GM12874 (cell line): Measurements from ENCODE around the gene NOTUM.

Experiments
- TF ChIP-seq, protein P1 (sequence below): IDR thresholded peaks from 2 replicates; pipeline ENCODE4 v1.5.1; 2011; ENCODE audit warnings: low read depth, mild to moderate bottlenecking, control low read depth, low read length, moderate library complexity; ENCODE audit not compliant: insufficient read depth

Gene NOTUM

DNA sequence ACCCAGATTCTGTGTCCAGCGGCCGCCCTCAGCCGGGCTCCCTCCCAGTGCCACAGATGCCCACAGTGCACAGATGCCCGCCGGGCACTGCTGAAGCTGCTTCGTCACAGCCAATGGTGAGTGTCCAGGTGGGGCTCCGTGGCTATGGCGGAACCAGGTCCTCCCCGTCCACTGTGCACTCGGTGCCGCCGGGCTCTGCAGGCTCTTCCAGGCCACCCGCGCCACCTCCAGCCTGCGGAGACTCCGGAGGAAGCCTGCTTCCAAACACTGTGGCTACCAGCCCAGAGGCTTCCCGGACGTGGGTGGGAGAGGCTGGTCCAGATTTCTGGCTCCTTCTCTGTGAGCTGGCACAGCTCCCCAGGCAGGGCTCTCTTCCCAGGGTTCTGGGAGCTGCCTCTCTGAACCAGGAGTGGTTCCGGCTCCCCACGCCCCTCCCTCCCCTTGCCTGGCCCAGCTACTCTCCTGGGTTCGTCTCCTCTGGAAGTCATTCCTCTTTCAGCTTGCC is 21.1 kb downstream of the NOTUM start:
- TF ChIP-seq, protein P1, sequence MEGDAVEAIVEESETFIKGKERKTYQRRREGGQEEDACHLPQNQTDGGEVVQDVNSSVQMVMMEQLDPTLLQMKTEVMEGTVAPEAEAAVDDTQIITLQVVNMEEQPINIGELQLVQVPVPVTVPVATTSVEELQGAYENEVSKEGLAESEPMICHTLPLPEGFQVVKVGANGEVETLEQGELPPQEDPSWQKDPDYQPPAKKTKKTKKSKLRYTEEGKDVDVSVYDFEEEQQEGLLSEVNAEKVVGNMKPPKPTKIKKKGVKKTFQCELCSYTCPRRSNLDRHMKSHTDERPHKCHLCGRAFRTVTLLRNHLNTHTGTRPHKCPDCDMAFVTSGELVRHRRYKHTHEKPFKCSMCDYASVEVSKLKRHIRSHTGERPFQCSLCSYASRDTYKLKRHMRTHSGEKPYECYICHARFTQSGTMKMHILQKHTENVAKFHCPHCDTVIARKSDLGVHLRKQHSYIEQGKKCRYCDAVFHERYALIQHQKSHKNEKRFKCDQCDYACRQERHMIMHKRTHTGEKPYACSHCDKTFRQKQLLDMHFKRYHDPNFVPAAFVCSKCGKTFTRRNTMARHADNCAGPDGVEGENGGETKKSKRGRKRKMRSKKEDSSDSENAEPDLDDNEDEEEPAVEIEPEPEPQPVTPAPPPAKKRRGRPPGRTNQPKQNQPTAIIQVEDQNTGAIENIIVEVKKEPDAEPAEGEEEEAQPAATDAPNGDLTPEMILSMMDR: no peak

DNA sequence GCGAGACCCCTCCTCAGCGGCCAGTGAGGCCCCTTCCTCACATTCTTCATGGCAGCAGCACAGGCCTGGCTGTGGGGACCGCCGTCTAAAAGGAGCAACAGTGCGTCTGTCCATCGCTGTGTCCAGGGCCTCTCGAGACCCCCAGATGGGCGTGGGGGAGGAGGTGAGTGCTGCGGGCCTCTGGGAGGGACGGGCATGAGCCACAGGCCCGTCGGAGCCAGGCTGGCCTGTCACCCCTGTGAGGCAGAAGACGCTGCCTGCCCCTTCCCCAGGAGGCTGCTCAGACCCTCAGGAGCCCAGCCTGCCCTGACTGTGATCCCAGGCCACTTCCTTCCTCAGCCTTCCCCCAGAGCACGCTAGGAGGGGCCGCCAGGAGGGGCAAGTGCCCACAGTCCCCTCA is 21.8 kb downstream of the NOTUM start:
- TF ChIP-seq, protein P1: no peak

DNA sequence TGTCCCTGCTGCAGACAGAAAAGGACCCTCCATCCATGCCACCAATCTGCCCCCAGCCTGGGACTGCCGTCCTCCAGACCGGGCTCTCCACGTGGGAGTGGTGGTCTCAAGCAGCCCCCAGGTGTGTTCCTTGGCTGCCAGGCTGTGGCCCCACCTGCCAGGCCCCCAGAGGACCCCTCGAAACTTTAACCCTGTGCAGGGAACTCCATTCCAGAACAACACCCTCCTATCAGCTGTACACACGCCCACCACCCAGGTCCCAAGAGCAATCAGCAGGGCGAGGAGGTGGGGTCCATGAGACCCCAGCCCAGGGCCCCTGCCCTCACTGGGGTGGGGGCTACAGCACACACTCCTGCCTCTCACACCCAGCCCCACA is 25.3 kb downstream of the NOTUM start:
- TF ChIP-seq, protein P1: no peak

DNA sequence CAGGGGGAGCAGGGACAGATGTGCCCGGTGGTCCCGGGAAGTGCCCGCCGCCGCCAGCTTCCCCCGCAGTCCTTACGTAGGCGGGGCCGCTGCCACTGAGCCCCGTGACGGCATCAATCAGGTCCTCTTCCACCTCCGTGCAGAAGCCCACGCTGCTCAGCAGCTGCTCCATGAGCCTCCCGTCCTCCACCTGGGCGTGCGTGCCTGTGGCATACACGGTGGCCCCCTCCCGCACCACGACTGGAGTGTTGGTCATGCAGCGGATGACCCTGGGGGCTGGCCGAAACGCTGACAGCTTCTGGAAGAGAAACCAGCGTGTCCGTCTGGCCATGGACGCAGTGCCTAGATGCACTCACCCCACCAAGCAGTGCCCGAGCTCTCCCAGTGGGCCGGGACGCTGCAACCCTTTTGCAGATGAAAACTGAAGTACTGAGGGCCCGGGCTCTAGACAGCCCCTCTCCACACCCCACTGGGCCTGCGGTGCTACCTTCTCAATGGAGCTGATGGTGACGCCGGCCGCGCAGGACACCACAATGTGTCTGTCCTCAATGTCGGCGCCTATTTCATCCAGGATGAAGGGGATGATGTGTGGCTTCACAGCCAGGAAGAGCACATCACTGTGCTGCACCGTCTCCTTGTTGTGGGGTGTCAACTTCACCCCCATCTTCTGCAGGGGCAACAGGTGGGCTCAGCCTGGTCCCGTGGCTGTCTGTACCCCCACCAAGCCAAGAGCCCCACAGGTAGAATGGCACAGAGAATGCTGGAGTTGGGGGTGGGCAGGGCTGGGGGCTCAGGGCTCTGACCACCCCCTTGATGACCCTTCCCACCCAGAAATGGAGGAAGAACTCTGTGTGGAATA is 25.9 kb downstream of the NOTUM start:
- TF ChIP-seq, protein P1: no peak

DNA sequence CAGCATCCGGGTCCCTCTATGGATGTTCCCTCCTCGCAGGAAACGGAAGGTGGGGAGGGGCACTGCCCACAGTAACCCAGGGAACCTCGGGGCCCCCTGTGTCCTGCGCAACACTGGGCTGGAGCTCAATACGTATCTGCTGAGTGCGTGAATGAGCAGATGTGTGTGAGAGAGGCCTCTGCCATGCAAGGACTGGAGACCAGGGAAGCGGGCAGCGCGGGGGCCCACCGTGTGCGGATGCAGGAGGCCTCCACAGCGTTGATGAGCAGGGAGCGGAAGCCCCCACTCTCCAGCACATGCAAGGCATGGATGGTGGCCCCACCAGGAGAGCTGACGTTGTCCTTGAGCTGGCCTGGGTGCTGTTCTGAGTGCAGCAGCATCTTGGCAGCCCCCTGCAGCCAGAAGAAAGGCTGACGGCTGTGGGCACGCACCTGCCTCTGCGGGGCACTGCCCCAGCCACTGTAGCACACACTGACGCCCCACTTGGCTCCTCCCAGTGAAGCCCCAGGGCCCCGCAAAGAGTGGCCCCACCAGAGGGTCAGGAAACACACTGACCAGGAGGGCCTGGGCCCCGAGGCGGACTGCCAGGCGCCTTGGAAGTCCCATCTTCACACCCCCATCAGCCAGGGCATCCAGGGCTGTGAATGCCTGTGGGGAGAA is 26.8 kb downstream of the NOTUM start:
- TF ChIP-seq, protein P1: no peak

DNA sequence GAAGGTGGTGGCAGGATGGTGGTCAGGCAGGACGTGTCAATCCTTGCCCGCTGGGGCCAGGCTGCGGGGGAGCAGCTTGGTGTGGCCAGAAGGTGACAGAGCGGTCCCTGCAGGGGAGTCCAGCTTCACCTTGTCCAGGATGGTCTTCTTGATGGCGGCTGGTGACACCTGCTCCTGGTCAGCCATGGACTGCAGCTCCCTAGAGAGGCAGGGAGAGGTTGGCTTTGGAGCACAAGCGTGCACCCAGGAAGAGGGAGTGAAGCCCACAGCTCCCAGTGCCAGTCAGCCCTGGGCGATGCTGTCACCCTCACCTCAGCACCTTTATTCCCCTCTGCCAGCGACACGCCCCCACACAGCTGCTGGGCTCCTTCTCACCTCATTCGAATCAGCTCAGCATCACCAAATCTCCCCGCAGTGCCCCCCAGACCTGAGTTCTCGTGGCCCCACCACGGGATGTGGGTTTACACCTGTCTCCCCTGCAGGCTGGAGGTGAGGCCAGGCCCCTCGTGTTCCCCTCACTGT is 27.7 kb downstream of the NOTUM start:
- TF ChIP-seq, protein P1: no peak

DNA sequence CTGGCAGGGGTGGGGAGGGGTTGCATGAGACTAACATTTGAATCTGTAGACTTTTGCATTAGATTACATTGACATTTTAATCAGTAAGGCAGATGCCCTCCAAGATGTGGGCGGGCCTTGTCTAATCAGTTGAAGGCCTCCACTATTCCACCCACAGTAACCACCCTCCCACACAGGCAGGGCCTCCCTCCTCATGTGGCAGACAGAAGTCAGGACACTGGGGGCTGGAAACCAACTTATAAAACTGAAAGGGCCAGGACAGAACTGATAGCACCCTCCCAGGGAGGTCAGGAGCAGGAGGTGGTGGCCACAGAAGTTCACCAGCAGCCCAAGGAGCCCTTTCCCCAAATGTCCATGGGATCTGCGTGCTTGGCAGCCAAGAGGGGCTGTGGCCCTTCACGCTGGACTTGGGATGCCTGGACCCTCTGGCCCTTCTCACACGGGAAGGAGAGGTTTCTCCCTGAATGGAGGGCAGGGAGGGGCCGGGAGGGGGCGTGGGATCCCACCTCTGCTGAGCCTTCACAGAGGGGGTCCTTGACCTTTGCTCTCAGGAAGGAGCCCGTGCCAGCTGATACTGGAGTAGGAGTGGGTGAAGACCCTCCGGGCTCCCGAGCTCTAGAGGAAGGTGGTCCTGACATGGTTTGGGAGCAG is 28.5 kb downstream of the NOTUM start:
- TF ChIP-seq, protein P1: no peak
